Spleen (tissue), 13 donors: ENCODE results near the gene SLCO2B1. TPM values are rescaled to one million over a fixed set of nuclear protein-coding genes. Genes with fewer than 3 reads are reported as not detected.

ENCODE experiments used
- DNase-seq: peaks from one replicate; pipeline ENCODE4 v3.0.0-alpha.2; 2020
- H3K27ac ChIP-seq, 8 donors: fragments of 200-600 bp; sonication (generic) in 7 of 8; 1 replicate in 4 of 8; 2 replicates in 4 of 8; pipeline versions ENCODE4 v1.5.0 to v1.8.0; 2016 to 2021; ENCODE audit warnings: inconsistent platforms in 4 of 8, mild to moderate bottlenecking in 4 of 8, moderate library complexity in 1 of 8
- H3K27me3 ChIP-seq, 7 donors: fragments of 200-600 bp; sonication (generic) in 6 of 7; replicated peaks in 1 of 7; 1 replicate in 4 of 7; 2 replicates in 3 of 7; pipeline versions ENCODE4 v1.5.0 to v1.8.0; 2016 to 2021; ENCODE audit warnings: inconsistent platforms in 3 of 7, mild to moderate bottlenecking in 1 of 7
- H3K36me3 ChIP-seq, 6 donors: fragments of 200-600 bp; sonication (generic) in 5 of 6; 1 replicate in 4 of 6; 2 replicates in 2 of 6; pipeline versions ENCODE4 v1.5.0 to v1.8.0; 2016 to 2021; ENCODE audit warnings: inconsistent platforms in 2 of 6
- H3K4me1 ChIP-seq, 6 donors: fragments of 200-600 bp; sonication (generic) in 5 of 6; 1 replicate in 3 of 6; 2 replicates in 3 of 6; pipeline versions ENCODE4 v1.5.0 to v1.8.0; 2016 to 2021; ENCODE audit warnings: inconsistent platforms in 3 of 6
- H3K4me3 ChIP-seq, 8 donors: fragments of 200-600 bp; sonication (generic) in 7 of 8; 1 replicate in 4 of 8; 2 replicates in 4 of 8; pipeline versions ENCODE4 v1.5.0 to v1.8.0; 2016 to 2021; ENCODE audit warnings: inconsistent platforms in 4 of 8, mild to moderate bottlenecking in 4 of 8, moderate library complexity in 2 of 8
- H3K9me3 ChIP-seq, 8 donors: fragments of 200-600 bp; sonication (generic) in 7 of 8; 1 replicate in 4 of 8; 2 replicates in 4 of 8; pipeline versions ENCODE4 v1.5.0 to v1.8.0; 2016 to 2021; ENCODE audit warnings: inconsistent platforms in 4 of 8
- CTCF ChIP-seq, 11 experiments: fragments of 200-600 bp in 7 of 11; fragments of 450-650 bp in 4 of 11; sonication (generic) in 4 of 11; IDR thresholded peaks in 8 of 11; conservative IDR thresholded peaks in 3 of 11; 1 replicate in 7 of 11; 2 replicates in 4 of 11; pipeline versions ENCODE4 v1.4.0 to v1.8.0; 2016 to 2021; ENCODE audit warnings: antibody characterized with exemption in 11 of 11, inconsistent platforms in 4 of 11, mild to moderate bottlenecking in 1 of 11
- POLR2A ChIP-seq, 3 donors: fragments of 450-650 bp; IDR thresholded peaks; one replicate each; pipeline ENCODE4 v1.5.1; 2017; ENCODE audit warnings: antibody characterized with exemption in 3 of 3, mild to moderate bottlenecking in 1 of 3
- POLR2AphosphoS5 ChIP-seq, 3 donors: sonication (generic); formaldehyde crosslinking; IDR thresholded peaks; one replicate each; pipeline ENCODE4 v1.5.1; 2017; ENCODE audit warnings: antibody characterized with exemption in 3 of 3
- WGBS, 5 donors: extraction: QIAGEN DNeasy Blood & Tissue Kit in 3 of 5; methylation state at CpG; one replicate each; pipeline versions ENCODE4 v1.1.5 to v1.1.7; 2013 to 2018; 5-methylcytosine and 5-hydroxymethylcytosine counted together
- intact Hi-C: fragments of 100-400 bp; cut with DNase I; formaldehyde crosslinking; loops from one replicate; pipeline ENCODE4 v1.15.0; 2023; ENCODE audit warnings: low total_unique reads
- long read RNA-seq, 2 donors: transcript quantifications; one replicate each; lab custom pipeline, GENCODE V29; 2026
- polyA plus RNA-seq, 3 donors: library from polyadenylated mRNA; stranded (reverse); fragments of 200-250 nt; gene quantifications; one replicate each; pipeline ENCODE4 v1.2.1, GENCODE V29; 2013
- total RNA-seq, 7 donors: library from RNA; depleted of rRNA in 3 of 7; stranded (reverse); fragments of >200 nt in 3 of 7; fragmentation: NEBNext Ultra II Directional in 4 of 7; extraction: Animal tissue kit (Norgen Biotek cat#: 25700) in 4 of 7; gene quantifications; one replicate each; pipeline versions ENCODE4 v1.1.0 to v1.2.1, GENCODE V29; 2016 to 2021
- donor health status: healthy with polysubstance abuse.
- donor health status: DM: no; HTN: no; CAD: no; lungs with moderate emphysema.
- donor health status: DM: no; HTN: no; CAD: no.
- donor health status: Bipolar disorder and iron deficiency.
- donor health status: healthy.
- donor health status: DM: no; HTN: no; CAD: no.
- donor health status: DM: yes; HTN: yes; CAD: no.

SLCO2B1 gene
- total RNA-seq (100 to 1,000 TPM in 5 of 7 donors, 10 to 100 TPM in 2; 75.1 to 307 (median 181) TPM), polyA plus RNA-seq (10 to 100 TPM; 10.2 to 18.4 (median 14.4) TPM)
- long read RNA-seq, donor 1, full-length matches to known transcripts = 42 of 60 reads
- long read RNA-seq, donor 1, partial matches to known transcripts = 18 of 60 reads
- long read RNA-seq, donor 1, other reads (novel, unspliced or antisense) = 0 of 60 reads
- long read RNA-seq, donor 2, full-length matches to known transcripts = 47 of 55 reads
- long read RNA-seq, donor 2, partial matches to known transcripts = 8 of 55 reads
- long read RNA-seq, donor 2, other reads (novel, unspliced or antisense) = 0 of 55 reads

- H3K4me3 ChIP-seq = peak within 1 kb of the TSS; percentile 13 to 64 (median 26)
- no peaks in the 10 kb centered on the region for H3K36me3 ChIP-seq
- TF ChIP-seq POLR2AphosphoS5 (IDR thresholded peaks at IDR 0.05) = peak in 2 of 3 donors; percentile 38 to 47
- no peak for TF ChIP-seq CTCF (IDR thresholded peaks at IDR 0.05 in 8 of 11, conservative IDR thresholded peaks at IDR 0.05 in 3 of 11)
- TF ChIP-seq POLR2A (IDR thresholded peaks at IDR 0.05) = no peak
- 28 to 61% (median 53%) methylated on average over 2 to 4 of the region's 4 CpGs for WGBS, 5 donors
- H3K9me3 ChIP-seq = no peaks in the 10 kb centered on the region
- intact Hi-C loops = no loop called here
- peaks cover 0 to 43% (median 11%) of the 10 kb centered on the region in 6 donors for H3K4me1 ChIP-seq
- no peaks in the 10 kb centered on the region for H3K27me3 ChIP-seq
- no peak for DNase-seq
- H3K27ac ChIP-seq = peak within 1 kb of the TSS in 4 of 8 donors; percentile 48 to 66 (median 57)
Measured at GRCh38 chr11:75150879-75151278, at the start of gene SLCO2B1. SLCO2B1 (plus strand) TSS chr11:75151107; CDS start chr11:75151382, 275 bp downstream.

- H3K27me3 ChIP-seq = peaks cover 0 to 38% (median 0%) of the 10 kb centered on the region in 7 donors
- no peaks in the 10 kb centered on the region for H3K36me3 ChIP-seq
- 82 to 91% (median 88%) methylated on average over 8 of the region's 8 CpGs for WGBS, 5 donors
- peaks cover 0 to 5% (median 0%) of the 10 kb centered on the region in 8 donors for H3K9me3 ChIP-seq
- H3K4me1 ChIP-seq = peaks cover 0 to 4% (median 0%) of the 10 kb centered on the region in 6 donors
- intact Hi-C loops = no loop called here
- DNase-seq = no peak
- H3K27ac ChIP-seq = no peak overlapping the region
- no peak for TF ChIP-seq POLR2AphosphoS5 (IDR thresholded peaks at IDR 0.05)
- no peak for TF ChIP-seq CTCF (IDR thresholded peaks at IDR 0.05 in 8 of 11, conservative IDR thresholded peaks at IDR 0.05 in 3 of 11)
- TF ChIP-seq POLR2A (IDR thresholded peaks at IDR 0.05) = no peak
- H3K4me3 ChIP-seq = no peak overlapping the region
Measured at GRCh38 chr11:75101424-75102128, 49.3 kb upstream of the SLCO2B1 start.

GRCh38 chr11:75103380-75104026, 47.4 kb upstream of the SLCO2B1 start:
- peaks cover 0 to 4% (median 0%) of the 10 kb centered on the region in 6 donors for H3K4me1 ChIP-seq
- H3K9me3 ChIP-seq = peaks cover 0 to 6% (median 0%) of the 10 kb centered on the region in 8 donors
- no peak for DNase-seq
- peaks cover 0 to 20% (median 0%) of the 10 kb centered on the region in 7 donors for H3K27me3 ChIP-seq
- TF ChIP-seq POLR2AphosphoS5 (IDR thresholded peaks at IDR 0.05) = no peak
- TF ChIP-seq CTCF (IDR thresholded peaks at IDR 0.05 in 8 of 11, conservative IDR thresholded peaks at IDR 0.05 in 3 of 11) = no peak
- no peak for TF ChIP-seq POLR2A (IDR thresholded peaks at IDR 0.05)
- H3K27ac ChIP-seq = no peak overlapping the region
- WGBS, 5 donors = 74 to 82% (median 75%) methylated on average over 5 of the region's 5 CpGs
- intact Hi-C loops = no loop called here
- H3K4me3 ChIP-seq = no peak overlapping the region
- no peaks in the 10 kb centered on the region for H3K36me3 ChIP-seq
